Measurements from ENCODE around the gene ZNF860.
A peak's percentile ranks its signal among the peaks of the same experiment; 100 is the strongest.
"Not testable (repeated sequence)": the region's sequence is repeated elsewhere in the genome, so short reads cannot be mapped to it uniquely, and the experiment has no call there.

ZNF860 gene

DNA sequence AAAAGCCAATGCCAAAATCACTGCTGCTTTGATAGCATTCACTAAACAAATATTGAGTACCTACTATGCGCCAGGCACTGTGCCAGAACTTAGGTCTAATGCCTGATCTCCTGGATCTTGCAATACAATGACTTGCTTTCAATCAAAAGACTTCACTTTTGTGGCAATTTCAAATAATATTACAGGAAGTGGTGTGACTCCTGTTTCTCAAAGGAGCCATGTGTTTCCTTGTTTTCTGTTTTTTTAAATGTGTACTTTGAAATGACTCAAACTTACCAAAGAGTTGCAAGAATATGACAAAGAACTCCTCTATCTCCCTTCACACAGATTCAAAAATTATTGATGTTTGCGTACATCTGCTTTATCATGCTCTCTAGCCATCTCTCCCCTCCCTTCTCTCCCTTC lies 18.7 kb upstream of the ZNF860 start:
- no peak for DNase-seq (ENCODE audit: low spot score)

DNA sequence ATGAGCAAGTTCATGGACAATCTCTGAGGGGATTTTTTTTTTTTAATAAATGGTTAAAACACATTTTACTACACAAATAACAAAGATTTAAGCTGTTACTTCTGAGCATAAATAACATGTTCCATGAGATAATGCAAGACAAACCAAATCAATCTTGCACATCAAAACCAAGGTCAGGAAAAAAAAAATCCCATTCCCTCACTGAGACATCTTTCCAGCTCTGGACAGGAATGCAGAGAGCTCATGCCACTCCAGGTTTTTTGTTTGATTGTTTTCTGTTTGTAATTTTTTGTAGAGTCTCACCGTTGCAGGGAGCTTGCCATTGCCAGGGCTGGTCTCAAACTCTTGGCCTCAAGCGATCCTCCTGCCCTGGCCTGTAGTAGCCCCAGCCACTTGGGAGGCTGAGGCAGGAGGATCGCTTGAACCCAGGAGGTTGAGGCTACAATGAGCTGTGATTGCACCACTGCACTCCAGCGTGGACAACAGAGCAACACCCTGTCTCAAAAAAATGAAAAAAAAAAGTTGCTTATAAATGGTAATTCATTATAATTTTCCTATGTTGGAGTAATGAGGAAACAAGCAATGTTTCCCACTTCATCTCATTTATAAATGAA lies 14.5 kb upstream of the ZNF860 start:
- DNase-seq (ENCODE audit: low spot score): no peak

DNA sequence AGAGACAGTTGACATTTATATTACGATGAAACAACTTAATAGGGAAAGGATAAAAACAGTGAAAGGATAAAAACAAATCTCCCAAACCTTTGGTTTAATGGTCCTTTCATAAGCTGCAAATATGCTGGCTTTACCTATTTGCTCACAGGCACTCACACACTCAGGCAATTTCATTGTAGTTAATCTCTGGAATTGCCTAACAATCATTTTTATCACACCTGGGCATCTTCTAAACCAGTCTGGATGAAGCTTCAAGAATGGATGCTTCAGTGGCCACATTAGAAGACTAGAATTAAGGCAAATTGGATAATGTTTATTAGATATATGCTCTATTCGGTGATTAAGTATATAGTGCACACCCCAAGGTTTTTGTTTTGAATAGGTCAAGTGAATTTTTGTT lies 14.0 kb upstream of the ZNF860 start:
- DNase-seq (ENCODE audit: low spot score): no peak

DNA sequence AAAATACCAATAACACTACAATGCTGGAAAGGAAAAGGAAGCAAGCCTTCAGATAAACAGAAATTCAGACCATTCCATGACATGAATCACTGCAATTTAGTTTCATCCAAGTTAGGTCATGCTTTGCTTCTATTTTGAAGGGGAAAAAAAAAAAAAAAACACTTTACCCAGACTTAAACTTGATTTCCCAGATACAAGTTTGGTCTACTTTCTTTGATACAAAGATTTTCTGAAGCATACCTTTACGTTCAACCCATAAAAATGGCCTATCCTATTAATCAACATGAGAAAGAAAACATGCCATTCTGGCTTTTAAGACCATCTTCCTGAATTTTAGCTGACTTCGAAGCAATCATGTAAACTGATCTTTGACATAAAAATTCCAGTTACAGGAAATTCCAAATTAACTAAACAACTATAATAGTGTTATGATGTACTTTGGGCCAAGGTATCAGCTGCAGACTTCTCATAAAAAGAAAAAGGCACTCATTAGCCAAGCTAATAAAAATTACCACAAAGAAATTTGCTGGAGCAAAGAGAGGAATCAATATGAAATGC lies 13.1 kb upstream of the ZNF860 start:
- peak; percentile 13 for DNase-seq (ENCODE audit: low spot score)

DNA sequence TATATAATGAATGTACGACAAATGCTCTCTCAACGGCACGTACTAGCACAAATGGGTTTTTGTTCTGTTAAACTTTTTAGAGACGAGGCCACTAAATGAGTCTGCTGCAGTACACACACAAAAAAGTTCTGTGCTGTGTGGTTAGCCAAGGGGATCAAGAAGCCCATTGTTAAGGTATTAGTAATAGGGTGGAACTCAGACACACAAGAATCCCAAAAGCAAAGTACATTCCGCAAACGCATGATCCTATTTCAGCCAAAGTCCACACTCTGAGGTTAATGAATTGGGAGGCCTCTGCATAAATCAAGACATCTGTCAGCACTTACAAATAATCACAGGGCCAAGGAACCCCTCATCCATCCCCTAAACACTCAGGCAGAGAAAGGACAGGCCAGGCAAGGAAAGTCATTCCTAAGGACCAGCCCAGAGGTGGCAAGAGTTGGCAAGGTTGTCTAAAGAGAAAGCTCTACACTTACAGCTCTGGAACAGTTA lies 12.6 kb upstream of the ZNF860 start:
- DNase-seq (ENCODE audit: low spot score): peak; percentile 57

DNA sequence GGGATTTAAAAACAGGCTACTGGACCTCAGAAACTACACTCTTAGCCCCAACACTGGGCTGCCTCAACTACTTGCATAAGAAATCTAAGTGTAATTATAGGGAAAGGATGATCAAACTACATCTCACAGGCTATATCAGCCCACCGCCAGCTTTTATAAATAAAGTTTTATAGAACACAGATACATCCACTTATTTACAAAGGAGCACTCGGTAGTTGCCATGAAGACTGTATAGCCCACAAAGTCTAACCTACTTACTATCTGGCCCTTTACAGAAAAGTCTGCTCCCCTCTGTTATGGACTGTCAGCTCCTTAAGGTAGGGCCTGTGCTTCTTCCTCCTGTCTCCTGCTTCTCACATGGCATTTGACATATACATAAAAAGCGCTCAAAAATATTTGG lies 9.9 kb upstream of the ZNF860 start:
- no peak for DNase-seq (ENCODE audit: low spot score)

DNA sequence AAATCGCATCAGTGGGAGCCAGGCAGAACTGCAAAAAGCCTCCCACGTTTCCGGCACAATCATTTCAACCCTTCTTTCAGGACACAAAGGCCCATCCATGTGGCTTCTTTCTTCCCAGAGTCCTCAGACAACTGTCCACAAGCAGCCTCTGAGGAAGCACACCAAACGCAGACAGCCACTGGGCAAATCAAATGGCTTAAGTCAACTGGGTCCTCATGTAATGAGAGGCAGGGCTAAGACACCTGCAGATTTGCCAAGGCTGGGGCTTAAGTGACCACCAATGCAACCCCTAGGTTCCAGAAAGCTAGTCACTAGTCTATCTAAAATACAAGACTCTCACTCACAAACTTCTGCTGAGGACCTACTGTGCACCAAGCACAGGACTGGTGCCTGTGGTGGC lies 8.5 kb upstream of the ZNF860 start:
- no peak for DNase-seq (ENCODE audit: low spot score)

DNA sequence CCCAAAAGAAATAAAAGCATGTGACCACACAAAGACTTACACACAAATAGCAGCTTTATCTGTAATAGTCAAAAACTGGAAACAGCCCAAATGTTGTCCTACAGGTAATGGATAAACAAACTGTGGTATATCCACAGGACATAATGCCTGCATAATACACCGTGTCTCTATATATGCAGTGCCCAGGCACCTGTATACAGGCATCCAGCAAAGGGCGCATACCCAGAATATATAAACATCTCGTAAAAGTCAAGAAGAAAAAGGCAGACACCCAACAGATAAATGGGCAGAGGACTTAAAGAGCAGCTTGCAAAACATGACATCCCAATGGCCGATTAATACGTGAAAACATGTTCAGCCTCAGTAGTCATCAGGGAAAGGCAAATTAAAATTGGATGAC lies 7.7 kb upstream of the ZNF860 start:
- no peak for DNase-seq (ENCODE audit: low spot score)

DNA sequence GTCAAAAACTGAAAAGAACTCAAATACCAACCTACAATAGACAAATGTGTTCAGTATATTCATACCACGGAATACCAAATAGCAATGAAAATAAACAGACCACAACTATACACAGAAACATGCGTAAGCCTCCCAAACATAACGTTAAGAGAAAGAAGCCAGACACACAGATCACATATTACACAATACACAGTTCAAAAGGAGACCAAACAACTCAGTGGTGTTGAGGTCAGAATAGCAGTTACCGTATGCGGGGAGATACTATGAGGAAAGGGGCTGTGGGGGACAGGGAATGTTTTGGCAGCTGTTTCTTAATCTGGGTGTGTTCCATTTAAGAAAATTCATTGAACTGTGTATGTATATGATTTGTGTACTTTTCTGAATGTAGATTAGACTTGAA lies 7.1 kb upstream of the ZNF860 start:
- DNase-seq (ENCODE audit: low spot score): no peak

DNA sequence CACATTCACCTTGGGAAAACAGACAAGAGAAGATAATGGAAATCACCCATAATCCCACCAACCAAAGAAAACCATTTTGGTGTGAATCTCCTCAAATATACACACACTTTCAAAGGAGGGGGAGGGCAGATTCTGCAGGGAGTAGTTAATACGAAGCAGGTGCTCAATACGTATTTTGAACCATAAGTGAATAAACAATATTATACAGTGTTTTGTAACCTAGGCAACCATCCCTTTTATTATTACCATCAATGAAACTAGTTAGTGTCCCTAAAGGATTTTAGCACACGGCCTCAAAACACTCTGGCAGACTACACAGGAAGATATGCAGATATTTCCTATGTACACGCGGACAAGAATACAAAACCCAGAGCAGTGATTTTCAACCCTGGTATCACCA lies 6.6 kb upstream of the ZNF860 start:
- DNase-seq (ENCODE audit: low spot score): no peak

DNA sequence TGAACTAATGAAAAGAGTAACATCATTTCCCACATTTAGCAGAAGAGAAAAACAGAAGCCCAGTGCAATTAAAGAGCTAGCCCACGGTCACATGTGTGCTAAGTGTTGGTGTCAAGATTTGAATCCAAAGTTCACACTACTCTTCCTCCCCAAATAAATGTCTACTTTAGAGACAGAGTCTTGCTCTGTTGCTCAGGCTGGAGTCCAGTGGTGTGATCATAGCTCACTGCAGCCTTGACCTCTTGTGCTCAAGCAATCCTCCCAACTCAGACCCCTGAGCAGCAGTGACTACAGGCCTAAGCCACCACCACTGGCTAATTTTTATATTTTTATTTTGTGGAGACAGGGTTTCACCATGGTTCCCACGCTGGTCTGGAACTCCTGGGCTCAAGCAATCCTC lies 5.2 kb upstream of the ZNF860 start:
- no peak for DNase-seq (ENCODE audit: low spot score)

DNA sequence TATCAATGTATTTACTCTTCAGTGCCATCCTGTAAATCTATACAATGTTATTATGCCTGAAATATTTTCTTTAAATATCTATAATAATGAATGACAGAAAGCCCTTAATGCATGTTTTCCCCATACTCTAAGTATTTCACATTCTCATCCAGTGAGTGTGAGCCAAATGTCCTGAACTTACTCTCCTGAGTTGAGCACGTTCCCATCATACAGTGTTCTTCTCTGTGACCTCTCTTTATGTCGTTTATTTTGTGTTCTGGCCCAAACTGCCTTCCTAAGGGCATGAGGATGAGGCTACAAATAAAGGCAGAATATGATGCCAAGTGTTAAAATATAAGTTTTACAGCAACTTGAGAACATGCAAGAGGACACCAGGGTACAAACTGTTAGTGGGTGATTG lies 3.8 kb upstream of the ZNF860 start:
- no peak for DNase-seq (ENCODE audit: low spot score)

DNA sequence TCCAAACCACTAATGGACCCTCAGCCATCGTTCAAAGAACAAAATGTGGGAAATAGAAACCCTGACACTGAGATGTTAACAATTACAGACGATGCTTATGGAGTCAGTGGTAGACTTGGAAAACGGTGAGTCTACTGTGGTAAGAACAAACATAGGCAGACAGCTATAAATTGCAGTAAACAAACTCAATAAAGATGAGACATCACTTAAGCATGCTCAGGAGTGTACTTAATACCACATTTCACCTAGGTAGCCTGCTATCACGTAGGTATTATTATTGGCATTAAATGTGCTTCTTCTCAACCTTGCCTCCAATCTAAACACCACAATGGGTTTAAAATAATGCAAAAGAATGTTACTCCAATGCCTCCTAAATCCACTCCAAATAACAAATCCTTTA lies 3.0 kb upstream of the ZNF860 start:
- DNase-seq (ENCODE audit: low spot score): no peak

DNA sequence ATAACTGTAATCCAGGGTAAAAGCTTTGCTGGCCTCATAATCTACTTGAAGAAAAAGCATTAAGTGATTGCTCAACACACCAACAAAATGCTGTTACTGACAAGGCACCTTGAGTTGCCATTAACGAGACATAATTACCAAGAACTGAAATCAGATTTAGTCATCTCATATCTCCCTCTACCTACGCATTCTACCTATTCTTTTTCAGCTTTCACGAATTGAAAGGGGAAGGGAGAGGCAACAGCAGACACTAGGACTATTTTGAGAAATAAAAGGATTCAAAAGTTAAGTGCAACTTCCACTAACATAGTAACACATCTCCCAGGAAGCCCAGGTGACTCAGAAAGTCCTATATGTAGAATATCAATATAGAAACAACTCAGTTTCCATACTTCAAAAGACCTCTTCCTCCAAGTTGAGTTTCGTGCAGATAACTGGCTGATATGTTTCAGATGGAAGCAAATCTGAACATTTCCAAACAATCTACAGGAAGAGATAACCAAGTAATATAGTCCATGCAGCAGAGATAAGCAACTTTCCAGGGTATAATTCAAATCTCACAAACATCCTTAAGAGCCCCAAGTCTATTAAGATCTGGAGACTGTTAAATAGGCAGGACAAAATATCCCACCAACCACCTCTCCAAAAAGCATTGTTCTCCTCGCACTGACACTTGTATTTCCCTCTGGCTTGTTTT lies 2.4 kb upstream of the ZNF860 start:
- no peak for DNase-seq (ENCODE audit: low spot score)

DNA sequence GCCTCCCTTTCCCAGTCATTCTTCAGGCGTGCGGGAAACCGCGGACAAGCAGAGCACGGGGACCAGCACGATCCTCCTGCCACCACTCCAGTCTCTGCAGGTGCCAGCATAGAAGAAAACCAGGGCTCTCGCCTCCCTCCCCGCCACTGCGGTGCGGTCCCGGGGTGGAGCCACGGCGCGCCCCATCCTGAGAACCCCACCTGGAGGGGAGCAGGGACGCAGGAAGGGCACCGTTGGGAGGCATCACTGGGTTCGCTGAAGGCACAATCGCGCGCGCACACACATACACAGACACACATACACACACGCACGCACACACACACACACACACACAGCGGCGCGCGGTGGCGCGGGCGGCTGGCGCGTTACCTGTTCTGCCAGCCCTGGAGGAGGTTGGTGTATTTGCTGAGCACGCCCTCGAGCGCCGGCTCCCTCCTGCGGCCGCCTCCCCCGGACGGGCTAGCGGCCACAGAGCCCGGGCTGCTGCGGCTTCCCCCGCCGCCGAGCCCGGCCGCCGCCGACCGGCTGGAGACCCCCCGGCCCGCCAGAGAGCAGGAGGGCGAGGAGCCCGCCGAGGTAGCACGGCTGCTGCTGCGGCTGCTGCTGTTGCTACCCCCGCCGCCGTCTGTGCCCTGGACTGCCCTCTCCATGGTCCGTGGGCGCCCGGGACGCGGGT lies 882 bp upstream of the ZNF860 start:
- peak; percentile 15 for DNase-seq (ENCODE audit: low spot score)

DNA sequence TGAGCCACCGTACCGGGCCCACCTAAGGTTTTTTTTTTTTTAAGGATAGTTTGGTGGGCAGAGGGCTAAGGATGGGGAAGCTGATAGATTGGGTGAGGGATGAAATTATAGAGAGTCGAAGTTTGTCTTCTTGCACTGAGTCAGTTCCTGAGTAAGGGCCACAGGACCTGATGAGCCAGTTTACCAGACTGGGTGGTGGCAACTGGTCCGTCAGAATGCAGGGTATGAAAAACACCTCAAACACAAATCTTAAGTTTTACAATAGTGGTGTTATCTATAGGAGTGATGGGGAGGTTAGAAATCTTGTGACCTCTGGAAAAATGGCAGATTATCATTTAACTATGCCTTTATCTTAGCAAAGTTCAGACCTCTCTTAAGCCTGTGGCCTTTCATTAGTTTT lies 2.8 kb downstream of the ZNF860 start:
- DNase-seq (ENCODE audit: low spot score): no peak

DNA sequence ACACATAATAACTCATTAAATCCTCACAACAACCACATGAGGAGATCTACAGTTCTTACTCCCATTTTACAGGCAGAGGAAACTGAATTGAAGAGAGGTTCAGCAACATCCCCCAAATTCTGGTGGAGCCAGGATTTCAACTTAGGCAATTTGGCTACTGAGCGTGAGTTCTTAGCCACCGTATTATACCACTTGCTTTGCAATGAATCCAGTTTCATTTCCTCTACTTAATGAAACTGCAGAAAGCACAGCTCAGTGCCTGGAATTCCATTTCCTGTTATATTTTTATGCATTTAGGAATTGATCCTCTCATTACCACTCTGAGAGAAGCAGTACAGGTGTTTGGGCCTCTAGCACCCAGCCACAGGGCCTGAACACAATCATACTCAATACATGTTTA lies 4.3 kb downstream of the ZNF860 start:
- no peak for DNase-seq (ENCODE audit: low spot score)

DNA sequence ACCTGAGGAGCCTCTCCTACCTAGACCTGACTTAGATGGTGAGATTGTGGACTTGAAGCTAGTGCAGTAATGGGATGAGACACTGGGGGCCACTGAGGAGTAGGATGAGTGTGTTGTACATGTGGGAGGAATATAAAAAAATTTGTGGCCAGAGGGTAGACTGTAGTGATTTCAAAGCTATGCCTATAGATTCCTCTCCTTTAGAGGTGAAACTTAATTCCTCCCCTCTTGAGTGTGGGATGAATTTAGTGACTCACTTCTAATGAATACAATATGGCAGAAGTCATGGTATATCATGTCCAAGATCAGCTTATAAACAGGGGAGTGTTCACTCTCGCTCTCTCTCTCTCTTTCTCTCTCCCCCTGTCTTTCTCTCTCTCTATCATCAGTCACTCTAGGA lies 6.7 kb downstream of the ZNF860 start:
- no peak for DNase-seq (ENCODE audit: low spot score)

DNA sequence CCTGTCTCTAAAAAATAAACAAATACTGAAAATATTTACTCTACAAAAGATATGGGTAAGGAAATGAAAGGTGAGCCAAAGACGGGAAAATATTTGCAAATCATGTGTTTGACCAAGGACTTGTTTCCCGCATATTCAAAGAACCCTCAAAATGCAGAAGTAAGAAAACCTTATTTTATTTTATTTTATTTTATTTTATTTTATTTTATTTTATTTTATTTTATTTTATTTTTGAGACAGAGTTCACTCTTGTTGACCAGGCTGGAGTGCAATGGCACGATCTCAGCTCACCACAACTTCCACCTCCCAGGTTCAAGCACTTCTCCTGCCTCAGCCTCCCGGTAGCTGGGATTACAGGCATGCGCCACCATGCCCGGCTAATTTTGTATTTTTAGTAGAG lies 11.4 kb downstream of the ZNF860 start:
- DNase-seq (ENCODE audit: low spot score): not testable (repeated sequence)

DNA sequence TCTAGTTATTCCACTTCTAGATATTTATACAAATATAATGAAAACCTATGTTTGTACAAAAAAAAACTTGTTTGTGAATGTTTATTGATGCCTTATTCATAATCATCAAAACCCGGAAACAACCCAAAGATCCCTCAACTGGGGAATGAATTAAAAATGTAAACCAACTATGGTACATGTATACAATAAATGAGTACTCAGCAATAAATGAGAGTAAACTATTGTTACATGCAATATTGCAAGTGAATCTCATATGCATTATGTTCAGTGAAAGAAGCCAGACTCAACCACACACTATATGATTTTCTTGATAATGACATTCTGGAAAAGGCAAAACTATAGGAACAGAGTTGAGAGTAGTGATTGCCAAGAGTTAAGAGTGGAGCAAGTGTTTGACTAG lies 12.3 kb downstream of the ZNF860 start:
- no peak for DNase-seq (ENCODE audit: low spot score)

DNA sequence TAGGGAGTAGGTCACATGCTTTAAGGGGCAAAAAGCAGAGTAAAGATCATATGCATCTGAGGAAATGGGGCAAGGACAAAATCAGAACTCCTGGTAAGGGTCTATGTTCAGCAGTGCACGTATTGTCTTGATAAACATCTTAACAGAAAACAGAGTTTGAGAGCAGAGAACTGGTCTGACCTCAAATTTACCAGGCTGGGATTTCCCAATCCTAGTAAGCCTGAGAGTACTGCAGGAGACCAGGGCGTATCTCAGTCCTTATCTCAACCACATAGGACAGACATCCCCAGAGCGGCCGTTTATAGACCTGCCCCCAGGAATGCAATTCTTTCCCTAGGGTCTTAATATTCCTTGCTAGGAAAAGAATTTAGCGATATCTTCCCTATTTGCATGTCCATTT lies 13.5 kb downstream of the ZNF860 start:
- not testable (repeated sequence) for DNase-seq (ENCODE audit: low spot score)

DNA sequence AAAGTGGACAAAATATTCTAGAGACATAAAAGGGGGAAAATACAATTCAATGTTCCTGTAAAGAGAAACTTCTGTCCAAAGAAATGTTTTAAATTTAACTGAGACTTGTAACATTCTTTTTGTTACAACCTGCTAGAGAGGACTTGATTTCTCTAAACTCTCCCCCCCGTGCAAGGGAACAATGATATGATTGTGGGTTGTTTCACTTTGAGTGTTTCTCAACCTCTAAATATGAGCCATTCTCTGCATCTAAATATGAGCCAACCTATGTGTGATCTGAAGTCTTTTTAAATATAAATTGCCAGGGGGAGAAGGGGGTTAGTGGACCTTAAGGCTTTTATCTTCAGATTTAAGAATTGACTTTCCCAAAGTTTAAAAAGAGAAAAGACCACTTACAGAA lies 14.6 kb downstream of the ZNF860 start:
- no peak for DNase-seq (ENCODE audit: low spot score)

DNA sequence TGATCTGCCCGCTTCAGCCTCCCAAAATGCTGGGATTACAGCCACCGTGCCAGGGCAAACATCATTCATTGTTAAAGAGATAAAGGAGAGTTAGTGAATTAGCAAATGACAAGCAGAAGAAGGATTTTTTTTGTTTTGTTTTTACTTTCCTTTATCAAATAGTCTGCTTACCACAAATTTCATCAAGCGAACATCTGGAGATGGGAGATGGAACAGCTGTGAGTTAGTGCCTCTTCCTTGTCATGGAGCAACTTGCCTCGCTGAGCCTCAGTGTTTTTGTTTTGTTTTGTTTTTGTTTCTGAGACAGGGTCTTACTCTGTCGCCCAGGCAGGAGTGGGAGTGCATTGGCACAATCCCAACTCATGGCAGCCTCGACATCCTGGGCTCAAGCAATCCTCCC lies 15.9 kb downstream of the ZNF860 start:
- no peak for DNase-seq (ENCODE audit: low spot score)
